Caco-2 (cell line): ENCODE results near the gene MUSTN1. TPM values are rescaled to one million over a fixed set of nuclear protein-coding genes. Genes with fewer than 3 reads are reported as not detected.

Experiments
- BruUV-seq: library from RNA; stranded (reverse); fragments of 400-500 nt; replicated peaks from 2 replicates; lab custom pipeline; 2021; lab: Mats Ljungman, UMichigan
- CTCF ChIA-PET: fragments of 300-600 bp; sonication (Branson Sonifier 250); formaldehyde crosslinking; loops from one replicate; lab custom pipeline; 2022; ENCODE audit warnings: antibody characterized with exemption; lab: Charles Lee
- POLR2A ChIA-PET: fragments of 300-600 bp; sonication (Branson Sonifier 250); formaldehyde crosslinking; loops from one replicate; lab custom pipeline; 2022; ENCODE audit warnings: antibody characterized with exemption; lab: Charles Lee
- DNase-seq, 2 experiments: peaks; one replicate each; pipeline versions ENCODE4 v3.0.0 to v3.0.0-alpha.2; 2020 to 2022
- H3K27me3 ChIP-seq: replicated peaks from 2 replicates; pipeline ENCODE4 v1.6.0; 2011; ENCODE audit warnings: low read length; ENCODE audit not compliant: control insufficient read depth, insufficient read depth
- H3K36me3 ChIP-seq: 2 replicates; pipeline ENCODE4 v1.5.1; 2011; ENCODE audit warnings: low read length; ENCODE audit not compliant: control insufficient read depth, insufficient read depth
- H3K4me1 ChIP-seq: fragments of 250-450 bp; sonication (Bioruptor Pico); 2 replicates; pipeline ENCODE4 v1.5.1; 2020; ENCODE audit warnings: mild to moderate bottlenecking
- H3K4me3 ChIP-seq: 2 replicates; pipeline ENCODE4 v1.5.1; 2011; ENCODE audit warnings: low read depth, mild to moderate bottlenecking, control low read depth, low read length
- H3K9me3 ChIP-seq: fragments of 250-450 bp; sonication (Bioruptor Pico); 2 replicates; pipeline ENCODE4 v1.5.1; 2020; ENCODE audit warnings: mild to moderate bottlenecking, moderate library complexity
- H3K27ac Mint-ChIP-seq: one replicate; pipeline ENCODE4 v1.8.0; 2022; ENCODE audit warnings: mixed read lengths; ENCODE audit not compliant: unreplicated experiment
- H3K27me3 Mint-ChIP-seq: one replicate; pipeline ENCODE4 v1.8.0; 2022; ENCODE audit warnings: mixed read lengths; ENCODE audit not compliant: insufficient read depth, unreplicated experiment
- H3K36me3 Mint-ChIP-seq: one replicate; pipeline ENCODE4 v1.8.0; 2022; ENCODE audit warnings: mild to moderate bottlenecking, mixed read lengths; ENCODE audit not compliant: insufficient read depth, unreplicated experiment
- H3K4me1 Mint-ChIP-seq: one replicate; pipeline ENCODE4 v1.8.0; 2022; ENCODE audit warnings: low read depth, mixed read lengths; ENCODE audit not compliant: unreplicated experiment
- H3K4me3 Mint-ChIP-seq: one replicate; pipeline ENCODE4 v1.8.0; 2022; ENCODE audit warnings: mild to moderate bottlenecking, moderate library complexity, mixed read lengths; ENCODE audit not compliant: unreplicated experiment
- H3K9me3 Mint-ChIP-seq: one replicate; pipeline ENCODE4 v1.8.0; 2022; ENCODE audit warnings: mixed read lengths; ENCODE audit not compliant: unreplicated experiment
- CTCF ChIP-seq, 2 experiments: fragments of 200-600 bp in 1 of 2; IDR thresholded peaks; 1 replicate in 1 of 2; 2 replicates in 1 of 2; pipeline versions ENCODE4 v1.5.1 to v1.8.0; 2011 to 2022; ENCODE audit warnings: antibody characterized with exemption in 1 of 2, control low read depth in 1 of 2, inconsistent platforms in 1 of 2, low read depth in 1 of 2, low read length in 1 of 2, mild to moderate bottlenecking in 1 of 2, moderate library complexity in 1 of 2; ENCODE audit not compliant: insufficient read depth in 1 of 2, severe bottlenecking in 1 of 2, unreplicated experiment in 1 of 2
- intact Hi-C: fragments of 100-400 bp; cut with micrococcal nuclease; formaldehyde crosslinking; loops from one replicate; pipeline ENCODE4 v1.10.0; 2022; ENCODE audit not compliant: unreplicated experiment
- total RNA-seq: library from RNA; stranded (reverse); gene quantifications from 2 replicates; pipeline ENCODE4 v1.2.3, GENCODE V29; 2022

MUSTN1 gene
- total RNA-seq, 1 experiment from 2014 or later, result 1.8 TPM

- Histone ChIP-seq H3K4me3 (no peak overlapping the region), H3K9me3 (no peaks in the 10 kb centered on the region), H3K36me3 (no peaks in the 10 kb centered on the region), H3K4me1 (peaks cover 12% of the 10 kb centered on the region), H3K27me3 (no peaks in the 10 kb centered on the region)
- Mint-ChIP-seq H3K4me3 (no peak overlapping the region), H3K4me1 (peaks cover 10% of the 10 kb centered on the region), H3K36me3 (no peaks in the 10 kb centered on the region), H3K27me3 (no peaks in the 10 kb centered on the region), H3K27ac (no peak overlapping the region), H3K9me3 (no peaks in the 10 kb centered on the region)
- no TSS peak for BruUV-seq
- CTCF ChIA-PET, result interaction anchor here (0.6 to 0.9 kb wide), 3 partner anchors 15 to 28 kb away, joined by 3 to 4 read pairs (median 3); no protein-coding TSS in a partner anchor
- POLR2A ChIA-PET, result interaction anchor here (0.6 kb wide), 1 partner anchor 343 kb away, joined by 5 read pairs; the partner anchor contains the start of gene UQCC5
- peak; percentile 15 to 34 for TF ChIP-seq CTCF (IDR thresholded peaks at IDR 0.05; ENCODE audit: insufficient read depth in 1 of 2, low read depth in 1 of 2, low read length in 1 of 2, severe bottlenecking in 1 of 2, unreplicated experiment in 1 of 2)
- intact Hi-C loops, result no loop called here
- DNase-seq, result peak in 1 of 2 experiments; percentile 20
Observed at GRCh38 chr3:52879090-52879489, 44.3 kb upstream of the MUSTN1 start.

- Mint-ChIP-seq H3K27ac (no peak overlapping the region), H3K4me1 (peaks cover 12% of the 10 kb centered on the region), H3K4me3 (no peak overlapping the region), H3K27me3 (no peaks in the 10 kb centered on the region), H3K9me3 (no peaks in the 10 kb centered on the region), H3K36me3 (no peaks in the 10 kb centered on the region)
- BruUV-seq, result no TSS peak
- Histone ChIP-seq H3K27me3 (no peaks in the 10 kb centered on the region), H3K36me3 (no peaks in the 10 kb centered on the region), H3K9me3 (no peaks in the 10 kb centered on the region), H3K4me1 (peaks cover 12% of the 10 kb centered on the region), H3K4me3 (no peak overlapping the region)
- CTCF ChIA-PET, result no interaction called here
- TF ChIP-seq CTCF (IDR thresholded peaks at IDR 0.05; ENCODE audit: insufficient read depth in 1 of 2, low read depth in 1 of 2, low read length in 1 of 2, severe bottlenecking in 1 of 2, unreplicated experiment in 1 of 2), result no peak
- intact Hi-C loops, result no loop called here
- POLR2A ChIA-PET, result no interaction called here
- no peak for DNase-seq
Observed at GRCh38 chr3:52877085-52877484, 42.3 kb upstream of the MUSTN1 start.

GRCh38 chr3:52874864-52875587 is 40.2 kb upstream of the MUSTN1 start:
- Histone ChIP-seq H3K9me3 (no peaks in the 10 kb centered on the region), H3K27me3 (no peaks in the 10 kb centered on the region), H3K4me1 (peaks cover 12% of the 10 kb centered on the region), H3K36me3 (no peaks in the 10 kb centered on the region), H3K4me3 (no peak overlapping the region)
- no peaks in the 10 kb centered on the region for H3K9me3 Mint-ChIP-seq
- H3K36me3 Mint-ChIP-seq, result no peaks in the 10 kb centered on the region
- peaks cover 20% of the 10 kb centered on the region for H3K4me1 Mint-ChIP-seq
- BruUV-seq, result no TSS peak
- no peak for DNase-seq
- H3K27me3 Mint-ChIP-seq, result no peaks in the 10 kb centered on the region
- intact Hi-C loops, result no loop called here
- no peak overlapping the region for H3K4me3 Mint-ChIP-seq
- no peak for TF ChIP-seq CTCF (IDR thresholded peaks at IDR 0.05; ENCODE audit: insufficient read depth in 1 of 2, low read depth in 1 of 2, low read length in 1 of 2, severe bottlenecking in 1 of 2, unreplicated experiment in 1 of 2)
- ChIA-PET POLR2A (no interaction called here), CTCF (interaction anchor here (1.3 kb wide), 1 partner anchor 23 kb away, joined by 4 read pairs; no protein-coding TSS in a partner anchor)
- no peak overlapping the region for H3K27ac Mint-ChIP-seq
